Suprapubic skin (tissue), 3 donors: ENCODE data around the gene POLL.

ENCODE experiments used
- POLR2AphosphoS5 ChIP-seq, 3 donors: sonication (generic); formaldehyde crosslinking; IDR thresholded peaks; one replicate each; pipeline ENCODE4 v1.6.1; 2017; ENCODE audit warnings: antibody characterized with exemption in 3 of 3
- TF ChIP-seq, protein P1 (sequence below), 2 donors: fragments of 200-600 bp in 1 of 2; fragments of 450-650 bp in 1 of 2; sonication (generic) in 1 of 2; IDR thresholded peaks; one replicate each; pipeline ENCODE4 v1.5.1; 2016 to 2019; ENCODE audit warnings: antibody characterized with exemption in 2 of 2, mild to moderate bottlenecking in 1 of 2, moderate library complexity in 1 of 2

- TF ChIP-seq POLR2AphosphoS5 (IDR thresholded peaks at IDR 0.05): no peak
- TF ChIP-seq, protein P1, sequence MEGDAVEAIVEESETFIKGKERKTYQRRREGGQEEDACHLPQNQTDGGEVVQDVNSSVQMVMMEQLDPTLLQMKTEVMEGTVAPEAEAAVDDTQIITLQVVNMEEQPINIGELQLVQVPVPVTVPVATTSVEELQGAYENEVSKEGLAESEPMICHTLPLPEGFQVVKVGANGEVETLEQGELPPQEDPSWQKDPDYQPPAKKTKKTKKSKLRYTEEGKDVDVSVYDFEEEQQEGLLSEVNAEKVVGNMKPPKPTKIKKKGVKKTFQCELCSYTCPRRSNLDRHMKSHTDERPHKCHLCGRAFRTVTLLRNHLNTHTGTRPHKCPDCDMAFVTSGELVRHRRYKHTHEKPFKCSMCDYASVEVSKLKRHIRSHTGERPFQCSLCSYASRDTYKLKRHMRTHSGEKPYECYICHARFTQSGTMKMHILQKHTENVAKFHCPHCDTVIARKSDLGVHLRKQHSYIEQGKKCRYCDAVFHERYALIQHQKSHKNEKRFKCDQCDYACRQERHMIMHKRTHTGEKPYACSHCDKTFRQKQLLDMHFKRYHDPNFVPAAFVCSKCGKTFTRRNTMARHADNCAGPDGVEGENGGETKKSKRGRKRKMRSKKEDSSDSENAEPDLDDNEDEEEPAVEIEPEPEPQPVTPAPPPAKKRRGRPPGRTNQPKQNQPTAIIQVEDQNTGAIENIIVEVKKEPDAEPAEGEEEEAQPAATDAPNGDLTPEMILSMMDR (IDR thresholded peaks at IDR 0.05): no peak
Measured at GRCh38 chr10:101529207-101529606, 58.9 kb downstream of the POLL start.
